Trophoblast cell (in vitro differentiated cells and primary cell): ENCODE data around the gene UBE2H.
"Not testable (repeated sequence)": the region's sequence is repeated elsewhere in the genome, so short reads cannot be mapped to it uniquely, and the experiment has no call there.

Source experiments
- DNase-seq, 2 donors: peaks; one replicate each; pipeline ENCODE4 v3.0.0-alpha.2; 2016
- H2AFZ ChIP-seq: 2 replicates; pipeline ENCODE4 v1.6.1; 2013; ENCODE audit warnings: low read length, moderate library complexity, mild to moderate bottlenecking; ENCODE audit not compliant: insufficient read depth, poor library complexity
- H2AK5ac ChIP-seq: 2 replicates; pipeline ENCODE4 v1.6.1; 2013; ENCODE audit warnings: mild to moderate bottlenecking, low read length
- H2BK120ac ChIP-seq: 2 replicates; pipeline ENCODE4 v1.6.1; 2013; ENCODE audit warnings: low read length, mild to moderate bottlenecking, moderate library complexity; ENCODE audit not compliant: insufficient read depth, poor library complexity
- H2BK12ac ChIP-seq: 2 replicates; pipeline ENCODE4 v1.6.1; 2013; ENCODE audit warnings: mild to moderate bottlenecking, low read length, moderate library complexity
- H2BK5ac ChIP-seq: 2 replicates; pipeline ENCODE4 v1.6.1; 2013; ENCODE audit warnings: low read length, low read depth, moderate library complexity, mild to moderate bottlenecking; ENCODE audit not compliant: poor library complexity
- H3K14ac ChIP-seq: 2 replicates; pipeline ENCODE4 v1.6.1; 2013; ENCODE audit warnings: mild to moderate bottlenecking, low read length
- H3K18ac ChIP-seq: 2 replicates; pipeline ENCODE4 v1.6.1; 2013; ENCODE audit warnings: mild to moderate bottlenecking, low read length
- H3K23ac ChIP-seq: 2 replicates; pipeline ENCODE4 v1.6.1; 2013; ENCODE audit warnings: low read length
- H3K27ac ChIP-seq: 2 replicates; pipeline ENCODE4 v1.5.1; 2013; ENCODE audit warnings: low read depth, mild to moderate bottlenecking, inconsistent platforms, low read length, moderate library complexity
- H3K27me3 ChIP-seq: 2 replicates; pipeline ENCODE4 v1.6.1; 2013; ENCODE audit warnings: inconsistent platforms, mild to moderate bottlenecking, low read length, moderate library complexity; ENCODE audit not compliant: insufficient read depth
- H3K36me3 ChIP-seq, 2 experiments: 1 replicate in 1 of 2; 2 replicates in 1 of 2; pipeline ENCODE4 v1.6.1; 2013; ENCODE audit warnings: low read length in 2 of 2, mild to moderate bottlenecking in 2 of 2, moderate library complexity in 1 of 2; ENCODE audit not compliant: insufficient read depth in 2 of 2, control insufficient read depth in 1 of 2
- H3K4ac ChIP-seq: 2 replicates; pipeline ENCODE4 v1.6.1; 2013; ENCODE audit warnings: low read depth, mild to moderate bottlenecking, low read length, moderate library complexity
- H3K4me1 ChIP-seq, 2 experiments: 1 replicate in 1 of 2; 2 replicates in 1 of 2; pipeline ENCODE4 v1.6.1; 2013; ENCODE audit warnings: low read length in 2 of 2, mild to moderate bottlenecking in 2 of 2, moderate library complexity in 1 of 2; ENCODE audit not compliant: insufficient read depth in 2 of 2, control insufficient read depth in 1 of 2
- H3K4me2 ChIP-seq: 2 replicates; pipeline ENCODE4 v1.6.1; 2013; ENCODE audit warnings: inconsistent platforms, mild to moderate bottlenecking, low read length, moderate library complexity
- H3K4me3 ChIP-seq: 2 replicates; pipeline ENCODE4 v1.5.1; 2013; ENCODE audit warnings: mild to moderate bottlenecking, low read depth, low read length, inconsistent platforms
- H3K79me1 ChIP-seq: one replicate; pipeline ENCODE4 v1.6.1; 2013; ENCODE audit warnings: low read length
- H3K79me2 ChIP-seq: 2 replicates; pipeline ENCODE4 v1.6.1; 2013; ENCODE audit warnings: low read length, mild to moderate bottlenecking; ENCODE audit not compliant: control insufficient read depth, insufficient read depth, poor library complexity
- H3K9ac ChIP-seq: 2 replicates; pipeline ENCODE4 v1.6.1; 2013; ENCODE audit warnings: mild to moderate bottlenecking, low read length
- H3K9me3 ChIP-seq: 2 replicates; pipeline ENCODE4 v1.6.1; 2013; ENCODE audit warnings: low read depth, mild to moderate bottlenecking, control low read depth, inconsistent platforms, low read length; ENCODE audit not compliant: insufficient read depth
- H4K12ac ChIP-seq: 2 replicates; pipeline ENCODE4 v1.6.1; 2013; ENCODE audit warnings: low read depth, mild to moderate bottlenecking, low read length, moderate library complexity
- H4K8ac ChIP-seq: 2 replicates; pipeline ENCODE4 v1.6.1; 2013; ENCODE audit warnings: low read depth, mild to moderate bottlenecking, low read length, moderate library complexity
- H4K91ac ChIP-seq: one replicate; pipeline ENCODE4 v1.6.1; 2013; ENCODE audit warnings: low read depth, mild to moderate bottlenecking, low read length, moderate library complexity
- WGBS: extraction: QIAGEN DNeasy Blood & Tissue Kit; methylation state at CpG from one replicate; pipeline ENCODE4 v1.1.7; 2013; ENCODE audit warnings: missing lambda C conversion rate; ENCODE audit not compliant: insufficient read length, insufficient coverage; ENCODE audit errors: extremely low coverage; 5-methylcytosine and 5-hydroxymethylcytosine counted together

The UBE2H gene

DNA sequence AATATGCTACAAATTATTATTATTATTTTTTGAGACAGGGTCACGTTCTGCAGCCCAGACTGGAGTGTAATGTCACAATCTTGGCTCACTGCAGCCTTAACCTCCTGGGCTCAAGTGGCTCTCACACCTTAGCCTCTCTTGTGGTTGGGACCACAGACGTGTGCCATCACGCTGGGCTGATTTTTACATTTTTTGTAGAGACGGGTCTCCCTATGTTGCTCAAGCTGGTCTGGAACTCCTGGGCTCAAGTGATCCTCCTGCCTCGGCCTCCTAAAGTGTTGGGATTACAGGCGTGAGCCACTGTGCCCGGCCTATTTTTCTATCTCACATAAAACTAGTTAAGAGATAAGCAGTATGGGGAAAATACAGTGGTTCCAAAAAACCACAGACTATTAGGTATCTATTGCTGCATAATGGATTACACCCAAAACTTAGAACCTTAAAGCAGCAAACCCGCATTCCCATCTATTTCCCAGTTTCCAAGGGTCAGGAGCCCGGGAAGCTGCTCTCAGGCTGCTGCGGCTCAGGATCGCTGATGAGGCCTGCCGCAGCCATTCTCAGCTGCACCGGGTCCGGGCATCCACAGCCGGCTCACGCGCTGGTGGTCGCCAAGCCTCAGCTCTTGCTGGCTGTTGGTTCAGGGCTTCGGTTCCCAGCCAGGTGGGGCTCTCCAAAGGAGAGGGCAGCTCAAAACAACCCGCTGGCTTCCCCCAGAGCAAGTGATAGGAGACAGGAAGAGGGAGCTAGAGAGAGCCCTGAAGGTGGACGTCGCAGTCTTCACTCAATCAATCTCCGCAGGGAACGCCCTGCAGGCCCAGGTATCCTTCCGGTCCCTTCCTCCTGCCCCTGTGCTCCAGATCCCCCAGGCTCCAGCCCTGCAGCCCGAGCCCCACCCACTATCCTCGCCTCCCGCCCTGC, 128.2 kb downstream of the UBE2H start:
- WGBS: no CpG with 5 or more reads among the region's 28 CpGs

DNA sequence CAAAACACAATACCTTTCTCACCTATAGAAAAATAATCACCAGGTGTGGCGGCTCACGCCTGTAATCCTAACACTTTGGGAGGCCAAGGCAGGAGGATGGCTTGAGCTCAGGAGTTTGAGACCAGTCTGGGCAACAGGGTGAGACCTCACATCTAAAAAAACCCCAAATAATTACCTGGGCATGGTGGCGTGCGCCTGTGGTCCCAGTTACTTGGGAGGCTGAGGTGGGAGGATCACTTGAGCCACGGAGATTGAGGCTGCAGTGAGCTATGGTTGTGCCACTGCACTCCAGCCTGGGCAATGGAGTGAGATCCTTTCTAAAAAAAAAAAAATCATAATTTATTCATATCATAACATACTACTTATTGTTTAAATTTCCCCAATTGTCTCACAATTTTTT, 129.6 kb downstream of the UBE2H start:
- H3K14ac ChIP-seq, H2BK5ac ChIP-seq, H3K79me2 ChIP-seq, H2AK5ac ChIP-seq, H3K18ac ChIP-seq, H2AFZ ChIP-seq, H3K4me1 ChIP-seq, H2BK120ac ChIP-seq, H4K91ac ChIP-seq, H4K8ac ChIP-seq, H3K79me1 ChIP-seq, H3K4ac ChIP-seq, H3K27ac ChIP-seq, H3K9me3 ChIP-seq, H3K27me3 ChIP-seq, H3K4me2 ChIP-seq, H4K12ac ChIP-seq, H3K36me3 ChIP-seq, H3K23ac ChIP-seq, H3K9ac ChIP-seq, DNase-seq, H2BK12ac ChIP-seq, H3K4me3 ChIP-seq: not testable (repeated sequence)
- no CpG with 5 or more reads among the region's 5 CpGs for WGBS

More for the DNA sequence above, 128.2 kb downstream of the UBE2H start:
- peak overlapping the region; percentile 79 for H4K8ac ChIP-seq
- H2BK5ac ChIP-seq: no peak overlapping the region
- no peaks in the 10 kb centered on the region for H3K9me3 ChIP-seq
- H3K27ac ChIP-seq: no peak overlapping the region
- no peak overlapping the region for H4K12ac ChIP-seq
- H3K4me3 ChIP-seq: peak overlapping the region; percentile 75
- H3K14ac ChIP-seq: no peak overlapping the region
- no peaks in the 10 kb centered on the region for H3K79me2 ChIP-seq
- H2BK12ac ChIP-seq: no peak overlapping the region
- H3K27me3 ChIP-seq: no peaks in the 10 kb centered on the region
- H3K4me1 ChIP-seq: peaks cover 0 to 3% of the 10 kb centered on the region in 2 experiments
- peaks cover 6% of the 10 kb centered on the region for H3K79me1 ChIP-seq
- H3K9ac ChIP-seq: no peak overlapping the region
- H2AK5ac ChIP-seq: no peak overlapping the region
- peak overlapping the region; percentile 73 for H2AFZ ChIP-seq
- DNase-seq: peak; percentile 82 to 83
- no peak overlapping the region for H2BK120ac ChIP-seq
- no peak overlapping the region for H3K4ac ChIP-seq
- peak overlapping the region; percentile 67 for H4K91ac ChIP-seq
- no peak overlapping the region for H3K18ac ChIP-seq
- peaks cover 7 to 11% of the 10 kb centered on the region in 2 experiments for H3K36me3 ChIP-seq
- no peak overlapping the region for H3K23ac ChIP-seq
- H3K4me2 ChIP-seq: peak overlapping the region; percentile 98

DNA sequence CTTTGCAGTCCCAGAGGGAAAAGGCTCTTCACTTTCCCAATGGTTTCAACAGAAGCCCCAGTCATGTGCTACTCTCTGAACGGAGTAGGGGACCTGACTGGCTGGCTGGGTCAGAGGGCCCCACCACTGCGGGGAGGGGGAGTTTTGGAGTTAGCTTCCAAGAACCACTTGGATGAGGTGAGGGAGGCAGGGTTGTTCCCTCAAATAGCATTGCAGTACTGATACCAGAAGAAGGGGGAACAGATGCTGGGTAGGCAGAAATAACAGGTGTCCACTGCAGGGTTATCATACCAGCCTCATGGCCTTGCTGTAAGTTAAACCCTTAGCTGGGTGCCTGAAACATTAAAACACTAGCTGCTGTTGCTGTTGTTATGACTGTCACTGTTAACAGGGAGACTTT, 131.3 kb downstream of the UBE2H start:
- Histone ChIP-seq H3K27ac (no peak overlapping the region), H3K23ac (no peak overlapping the region), H4K91ac (no peak overlapping the region), H4K12ac (no peak overlapping the region), H2AFZ (no peak overlapping the region), H2AK5ac (no peak overlapping the region), H2BK120ac (no peak overlapping the region), H2BK12ac (no peak overlapping the region), H3K4me3 (no peak overlapping the region), H4K8ac (no peak overlapping the region), H2BK5ac (no peak overlapping the region), H3K14ac (no peak overlapping the region), H3K9ac (no peak overlapping the region), H3K9me3 (no peaks in the 10 kb centered on the region), H3K27me3 (no peaks in the 10 kb centered on the region), H3K4me2 (no peak overlapping the region), H3K4me1 (peaks cover 0 to 3% of the 10 kb centered on the region in 2 experiments), H3K18ac (no peak overlapping the region), H3K79me2 (no peaks in the 10 kb centered on the region), H3K79me1 (peaks cover 6% of the 10 kb centered on the region), H3K36me3 (peaks cover 0 to 4% of the 10 kb centered on the region in 2 experiments), H3K4ac (no peak overlapping the region)
- no CpG with 5 or more reads among the region's 2 CpGs for WGBS
- no peak for DNase-seq

DNA sequence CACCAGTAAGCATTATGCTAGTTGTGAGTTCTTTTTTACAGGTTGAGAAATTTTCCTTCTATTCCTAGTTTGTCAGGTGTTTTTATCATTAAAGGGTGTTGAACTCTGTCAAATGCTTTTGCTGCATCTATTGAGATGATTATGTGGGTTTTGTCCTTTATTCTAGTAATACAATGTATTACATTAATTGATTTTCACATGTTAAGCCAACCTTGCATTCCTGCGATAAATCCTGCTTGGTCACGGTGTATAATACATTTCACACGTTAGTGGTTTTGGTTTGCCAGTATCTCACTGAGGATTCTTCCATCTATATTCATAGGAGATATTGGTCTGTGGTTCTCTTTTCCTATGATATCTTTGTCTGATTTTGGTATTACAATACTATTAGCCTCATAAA, 136.0 kb downstream of the UBE2H start:
- Histone ChIP-seq H3K18ac (no peak overlapping the region), H3K14ac (no peak overlapping the region), H3K27me3 (no peaks in the 10 kb centered on the region), H3K36me3 (no peaks in the 10 kb centered on the region), H3K23ac (no peak overlapping the region), H2AK5ac (no peak overlapping the region), H4K91ac (no peak overlapping the region), H3K27ac (no peak overlapping the region), H3K79me2 (no peaks in the 10 kb centered on the region), H2AFZ (no peak overlapping the region), H2BK12ac (no peak overlapping the region), H2BK5ac (no peak overlapping the region), H3K9ac (no peak overlapping the region), H3K79me1 (no peaks in the 10 kb centered on the region), H3K9me3 (no peaks in the 10 kb centered on the region), H3K4me1 (no peaks in the 10 kb centered on the region), H3K4ac (no peak overlapping the region), H3K4me3 (no peak overlapping the region), H4K8ac (no peak overlapping the region), H3K4me2 (no peak overlapping the region), H4K12ac (no peak overlapping the region), H2BK120ac (no peak overlapping the region)
- WGBS: no CpG with 5 or more reads among the region's 3 CpGs
- no peak for DNase-seq
